B cell (primary cell): ENCODE data around the gene TIMP2.

Experiments
- CTCF ChIP-seq: fragments of 200-600 bp; IDR thresholded peaks from one replicate; pipeline ENCODE4 v1.8.0; 2022; ENCODE audit warnings: antibody characterized with exemption, mild to moderate bottlenecking
- EZH2 ChIP-seq: IDR thresholded peaks from 2 replicates; pipeline ENCODE4 v1.6.1; 2012; ENCODE audit warnings: borderline replicate concordance, low read depth, mild to moderate bottlenecking, moderate library complexity, low read length; ENCODE audit not compliant: insufficient read depth, poor library complexity, severe bottlenecking

GRCh38 chr17:78956254-78956653, 31.1 kb upstream of the TIMP2 start:
- TF ChIP-seq CTCF, result no peak
- TF ChIP-seq EZH2, result no peak
